GM06990 (cell line): Measurements from ENCODE around the gene ZNF79.

Experiments used
- DNase-seq: peaks from one replicate; pipeline ENCODE4 v3.0.0-alpha.2; 2011; ENCODE audit not compliant: insufficient read length; ENCODE audit errors: extremely low read depth
- H3K27me3 ChIP-seq: replicated peaks from 2 replicates; pipeline ENCODE4 v1.6.0; 2011; ENCODE audit warnings: low read length; ENCODE audit not compliant: control insufficient read depth, insufficient read depth
- H3K36me3 ChIP-seq: 2 replicates; pipeline ENCODE4 v1.5.1; 2011; ENCODE audit warnings: low read length; ENCODE audit not compliant: control insufficient read depth, insufficient read depth
- H3K4me3 ChIP-seq: replicated peaks from 2 replicates; pipeline ENCODE4 v1.5.1; 2011; ENCODE audit warnings: low read depth, mild to moderate bottlenecking, control low read depth, low read length
- TF ChIP-seq, protein P1 (sequence below): IDR thresholded peaks from 2 replicates; pipeline ENCODE4 v1.5.1; 2011; ENCODE audit warnings: low read length, control low read depth, mild to moderate bottlenecking, inconsistent platforms; ENCODE audit not compliant: insufficient read depth, poor library complexity, severe bottlenecking

The ZNF79 gene

DNA sequence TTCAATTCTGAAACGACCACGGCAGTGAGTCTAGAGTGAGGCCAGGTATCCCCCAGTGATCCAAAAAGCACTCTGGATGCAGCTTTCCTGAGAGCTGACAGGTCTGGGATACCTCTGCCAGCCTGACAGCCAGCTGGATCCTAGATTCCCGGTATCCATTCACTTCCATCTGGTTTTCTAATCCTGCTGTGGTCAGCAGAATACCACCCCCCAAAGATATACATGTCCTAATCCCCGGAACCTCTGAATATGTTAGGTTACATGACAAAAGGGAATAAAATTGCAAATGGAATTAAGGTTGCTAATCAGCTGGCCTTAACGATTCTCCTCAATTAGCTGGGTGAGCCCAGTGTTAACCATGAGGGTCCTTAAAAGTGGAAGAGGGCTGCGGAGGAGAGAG lies 1.4 kb upstream of the ZNF79 start:
- Histone ChIP-seq H3K27me3 (no peaks in the 10 kb centered on the region), H3K36me3 (peaks cover 2% of the 10 kb centered on the region), H3K4me3 (peak overlapping the region; percentile 99)
- TF ChIP-seq, protein P1, sequence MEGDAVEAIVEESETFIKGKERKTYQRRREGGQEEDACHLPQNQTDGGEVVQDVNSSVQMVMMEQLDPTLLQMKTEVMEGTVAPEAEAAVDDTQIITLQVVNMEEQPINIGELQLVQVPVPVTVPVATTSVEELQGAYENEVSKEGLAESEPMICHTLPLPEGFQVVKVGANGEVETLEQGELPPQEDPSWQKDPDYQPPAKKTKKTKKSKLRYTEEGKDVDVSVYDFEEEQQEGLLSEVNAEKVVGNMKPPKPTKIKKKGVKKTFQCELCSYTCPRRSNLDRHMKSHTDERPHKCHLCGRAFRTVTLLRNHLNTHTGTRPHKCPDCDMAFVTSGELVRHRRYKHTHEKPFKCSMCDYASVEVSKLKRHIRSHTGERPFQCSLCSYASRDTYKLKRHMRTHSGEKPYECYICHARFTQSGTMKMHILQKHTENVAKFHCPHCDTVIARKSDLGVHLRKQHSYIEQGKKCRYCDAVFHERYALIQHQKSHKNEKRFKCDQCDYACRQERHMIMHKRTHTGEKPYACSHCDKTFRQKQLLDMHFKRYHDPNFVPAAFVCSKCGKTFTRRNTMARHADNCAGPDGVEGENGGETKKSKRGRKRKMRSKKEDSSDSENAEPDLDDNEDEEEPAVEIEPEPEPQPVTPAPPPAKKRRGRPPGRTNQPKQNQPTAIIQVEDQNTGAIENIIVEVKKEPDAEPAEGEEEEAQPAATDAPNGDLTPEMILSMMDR: no peak
- DNase-seq: no peak

DNA sequence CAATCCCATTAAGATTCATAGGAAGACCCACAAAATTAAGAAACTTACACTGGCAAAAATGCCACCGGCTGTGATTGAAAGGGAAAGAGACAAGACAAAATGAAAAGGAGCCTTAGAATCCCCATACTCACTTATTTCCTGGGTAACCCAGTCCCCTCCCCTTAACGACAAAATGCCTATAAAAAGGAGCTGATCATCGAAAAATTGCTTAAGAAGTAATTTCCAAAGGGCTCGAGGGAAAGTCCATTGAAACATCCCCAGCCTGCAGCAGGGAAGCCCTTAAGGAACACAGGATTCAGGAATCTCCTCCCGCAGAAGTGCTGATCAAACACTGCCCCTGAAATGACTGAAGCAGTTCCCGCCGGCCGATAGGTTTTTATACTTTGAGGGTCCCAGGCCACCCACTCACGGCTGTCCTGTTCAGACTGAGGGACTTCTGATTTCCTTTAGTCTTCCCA lies 677 bp upstream of the ZNF79 start:
- no peaks in the 10 kb centered on the region for H3K27me3 ChIP-seq
- DNase-seq: no peak
- TF ChIP-seq, protein P1: no peak
- peak overlapping the region; percentile 99 for H3K4me3 ChIP-seq
- no peaks in the 10 kb centered on the region for H3K36me3 ChIP-seq

DNA sequence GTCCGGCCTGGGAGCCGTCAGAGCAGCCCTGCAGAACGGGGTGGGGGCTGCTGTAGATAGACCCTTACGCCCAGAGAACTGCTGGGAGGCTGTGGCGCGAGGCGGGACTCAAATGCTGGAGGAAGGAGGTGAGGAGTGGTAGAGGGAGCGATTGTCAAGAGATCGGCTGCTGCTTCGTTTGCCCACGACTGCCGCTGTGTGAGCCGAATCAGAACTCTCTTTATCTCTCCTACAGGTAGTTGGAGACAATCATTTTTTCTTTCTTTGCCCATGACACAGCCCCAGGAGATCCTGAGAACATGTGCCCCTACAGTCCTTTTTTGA lies 456 bp downstream of the ZNF79 start:
- TF ChIP-seq, protein P1: no peak
- Histone ChIP-seq H3K4me3 (peak overlapping the region; percentile 99), H3K27me3 (no peaks in the 10 kb centered on the region), H3K36me3 (peaks cover 3% of the 10 kb centered on the region)
- DNase-seq: no peak

DNA sequence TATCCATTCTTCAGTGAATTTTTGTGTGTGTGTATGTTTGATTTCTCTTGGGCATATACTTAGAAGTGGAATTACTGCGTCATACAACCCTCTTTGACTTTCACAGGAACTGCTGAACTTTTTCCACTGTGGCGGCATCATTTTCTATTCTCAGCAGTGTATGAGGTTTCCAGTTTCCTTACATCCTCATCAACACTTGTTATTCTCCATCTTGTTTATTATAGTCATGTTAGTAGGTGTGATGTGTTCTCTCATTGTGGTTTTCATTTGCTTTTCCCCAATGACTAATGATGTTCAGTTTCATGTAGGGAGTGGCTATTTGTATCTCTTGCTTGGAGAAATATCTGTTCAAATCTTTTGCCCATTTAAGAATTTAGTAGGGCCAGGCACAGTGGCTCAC lies 2.6 kb downstream of the ZNF79 start:
- Histone ChIP-seq H3K36me3 (peaks cover 7% of the 10 kb centered on the region), H3K27me3 (no peaks in the 10 kb centered on the region), H3K4me3 (no peak overlapping the region)
- TF ChIP-seq, protein P1: no peak
- DNase-seq: no peak

DNA sequence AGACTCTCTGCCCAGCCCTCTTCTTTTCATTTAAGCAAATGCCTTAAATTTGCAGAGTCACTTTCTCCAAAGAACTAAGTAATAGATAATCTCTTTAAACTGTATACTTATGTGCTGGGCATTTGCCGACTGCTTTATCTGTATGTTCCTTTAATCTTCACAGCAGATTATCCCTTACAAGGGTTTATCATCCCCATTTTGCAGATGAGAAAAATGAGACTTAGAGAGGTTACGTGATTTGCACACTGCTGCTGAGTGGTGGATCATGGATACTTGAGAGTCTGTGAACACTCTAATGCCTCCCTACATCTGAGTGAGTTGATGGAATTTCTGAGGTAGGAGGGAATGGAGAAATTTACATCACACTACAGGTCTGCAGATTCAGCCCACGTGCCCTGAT lies 4.2 kb downstream of the ZNF79 start:
- no peaks in the 10 kb centered on the region for H3K27me3 ChIP-seq
- DNase-seq: no peak
- TF ChIP-seq, protein P1: no peak
- no peak overlapping the region for H3K4me3 ChIP-seq
- H3K36me3 ChIP-seq: peaks cover 10% of the 10 kb centered on the region

DNA sequence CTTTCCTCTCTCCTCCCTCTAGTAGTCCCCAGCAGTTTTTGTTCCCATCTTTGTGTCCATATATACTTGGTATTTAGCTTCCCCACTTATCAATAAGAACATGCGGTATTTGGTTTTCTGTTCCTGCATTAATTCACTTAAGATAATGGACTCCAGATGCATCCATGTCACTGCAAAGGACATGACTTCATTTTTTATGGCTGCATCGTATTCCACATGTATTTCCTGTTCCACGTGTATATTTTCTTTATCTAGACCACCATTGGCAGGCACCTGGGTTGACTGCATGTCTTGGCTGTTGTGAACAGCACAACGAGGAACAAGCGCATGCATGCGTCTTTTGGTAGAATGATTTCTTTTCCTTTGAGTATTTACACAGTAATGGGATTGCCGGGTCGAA lies 6.2 kb downstream of the ZNF79 start:
- H3K36me3 ChIP-seq: peaks cover 20% of the 10 kb centered on the region
- TF ChIP-seq, protein P1: no peak

More for the DNA sequence above, 6.2 kb downstream of the ZNF79 start:
- no peak for DNase-seq
- Histone ChIP-seq H3K27me3 (no peaks in the 10 kb centered on the region), H3K4me3 (no peak overlapping the region)
